ENCODE results near the gene SUSD1.

Gene SUSD1

GRCh38 chr9:112142420-112142819 is 32.7 kb downstream of the SUSD1 start:
- H3K9ac ChIP-seq (ENCODE audit: low read length): no peak overlapping the region
- no peak overlapping the region for H3K4me3 ChIP-seq (ENCODE audit: insufficient read depth, low read length, poor library complexity, severe bottlenecking)
- TF ChIP-seq, protein P1, sequence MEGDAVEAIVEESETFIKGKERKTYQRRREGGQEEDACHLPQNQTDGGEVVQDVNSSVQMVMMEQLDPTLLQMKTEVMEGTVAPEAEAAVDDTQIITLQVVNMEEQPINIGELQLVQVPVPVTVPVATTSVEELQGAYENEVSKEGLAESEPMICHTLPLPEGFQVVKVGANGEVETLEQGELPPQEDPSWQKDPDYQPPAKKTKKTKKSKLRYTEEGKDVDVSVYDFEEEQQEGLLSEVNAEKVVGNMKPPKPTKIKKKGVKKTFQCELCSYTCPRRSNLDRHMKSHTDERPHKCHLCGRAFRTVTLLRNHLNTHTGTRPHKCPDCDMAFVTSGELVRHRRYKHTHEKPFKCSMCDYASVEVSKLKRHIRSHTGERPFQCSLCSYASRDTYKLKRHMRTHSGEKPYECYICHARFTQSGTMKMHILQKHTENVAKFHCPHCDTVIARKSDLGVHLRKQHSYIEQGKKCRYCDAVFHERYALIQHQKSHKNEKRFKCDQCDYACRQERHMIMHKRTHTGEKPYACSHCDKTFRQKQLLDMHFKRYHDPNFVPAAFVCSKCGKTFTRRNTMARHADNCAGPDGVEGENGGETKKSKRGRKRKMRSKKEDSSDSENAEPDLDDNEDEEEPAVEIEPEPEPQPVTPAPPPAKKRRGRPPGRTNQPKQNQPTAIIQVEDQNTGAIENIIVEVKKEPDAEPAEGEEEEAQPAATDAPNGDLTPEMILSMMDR (IDR thresholded peaks at IDR 0.05; ENCODE audit: insufficient read depth, low read length, poor library complexity, severe bottlenecking): no peak
- no peak for TF ChIP-seq EZH2phosphoT487 (conservative IDR thresholded peaks at IDR 0.05; ENCODE audit: low read length)
- no peaks in the 10 kb centered on the region for H4K20me1 ChIP-seq (ENCODE audit: low read depth, low read length)
- no peak overlapping the region for H2AFZ ChIP-seq (ENCODE audit: low read depth, low read length, severe bottlenecking)
- H3K9me2 ChIP-seq (replicated peaks; ENCODE audit: insufficient read depth, low read length): no peaks in the 10 kb centered on the region
- no peaks in the 10 kb centered on the region for H3K36me3 ChIP-seq (ENCODE audit: low read length)
- no peaks in the 10 kb centered on the region for H3K27me3 ChIP-seq (ENCODE audit: low read length)
- H3K4me2 ChIP-seq (ENCODE audit: low read depth, low read length, poor library complexity, severe bottlenecking): no peak overlapping the region
- no peaks in the 10 kb centered on the region for H3F3A ChIP-seq (ENCODE audit: insufficient read depth)
- no peaks in the 10 kb centered on the region for H3K79me2 ChIP-seq (ENCODE audit: insufficient read depth, low read length)
- H3K9me3 ChIP-seq (ENCODE audit: insufficient read depth, low read length): no peaks in the 10 kb centered on the region
- H3K27ac ChIP-seq (ENCODE audit: low read depth, low read length): no peak overlapping the region

DNA sequence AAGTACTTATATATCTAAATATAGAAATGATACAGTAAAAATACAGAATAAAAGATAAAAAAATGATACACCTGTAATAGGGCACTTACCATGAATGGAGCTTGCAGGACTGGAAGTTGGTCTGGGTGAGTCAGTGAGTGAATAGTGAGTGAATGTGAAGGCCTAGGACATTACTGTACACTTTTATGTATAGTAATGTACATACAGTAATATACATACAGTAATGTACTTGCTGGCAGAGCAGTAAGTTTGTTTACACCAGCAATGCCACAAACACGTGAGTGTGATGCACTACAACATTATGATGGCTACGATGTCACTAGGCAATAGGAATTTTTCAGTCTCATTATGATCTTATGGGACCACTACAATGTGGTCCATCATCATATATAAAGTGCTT is 34.2 kb downstream of the SUSD1 start:
- Histone ChIP-seq H3K4me3 (ENCODE audit: insufficient read depth, low read length, poor library complexity, severe bottlenecking) (no peak overlapping the region), H3F3A (ENCODE audit: insufficient read depth) (no peaks in the 10 kb centered on the region), H3K9ac (ENCODE audit: low read length) (no peak overlapping the region), H3K27me3 (ENCODE audit: low read length) (no peaks in the 10 kb centered on the region), H4K20me1 (ENCODE audit: low read depth, low read length) (no peaks in the 10 kb centered on the region), H3K9me3 (ENCODE audit: insufficient read depth, low read length) (no peaks in the 10 kb centered on the region), H2AFZ (ENCODE audit: low read depth, low read length, severe bottlenecking) (no peak overlapping the region), H3K79me2 (ENCODE audit: insufficient read depth, low read length) (no peaks in the 10 kb centered on the region), H3K36me3 (ENCODE audit: low read length) (no peaks in the 10 kb centered on the region), H3K27ac (ENCODE audit: low read depth, low read length) (no peak overlapping the region), H3K9me2 (replicated peaks; ENCODE audit: insufficient read depth, low read length) (no peaks in the 10 kb centered on the region), H3K4me2 (ENCODE audit: low read depth, low read length, poor library complexity, severe bottlenecking) (no peak overlapping the region)
- TF ChIP-seq, protein P1 (IDR thresholded peaks at IDR 0.05; ENCODE audit: insufficient read depth, low read length, poor library complexity, severe bottlenecking): no peak
- no peak for TF ChIP-seq EZH2phosphoT487 (conservative IDR thresholded peaks at IDR 0.05; ENCODE audit: low read length)

DNA sequence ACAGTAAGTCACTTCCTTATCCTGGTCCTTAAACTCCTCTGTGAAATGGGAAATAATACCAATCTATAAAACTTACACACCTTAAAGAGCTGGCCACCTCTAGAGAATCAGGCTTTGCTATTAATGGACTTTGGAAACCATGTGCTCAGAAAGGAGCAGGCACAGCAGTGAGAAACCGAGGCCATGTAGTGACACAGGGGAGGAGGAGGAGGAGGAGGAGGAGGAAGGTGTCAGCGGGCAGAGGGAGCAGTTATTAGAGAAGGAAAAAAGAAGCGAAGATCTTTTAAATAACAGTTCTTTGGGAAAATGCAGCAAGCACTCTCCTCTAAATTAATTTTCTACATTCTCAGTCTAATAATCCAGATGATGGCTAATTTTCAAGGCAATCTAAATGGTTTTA is 38.0 kb downstream of the SUSD1 start:
- TF ChIP-seq EZH2phosphoT487 (conservative IDR thresholded peaks at IDR 0.05; ENCODE audit: low read length): no peak
- TF ChIP-seq, protein P1 (IDR thresholded peaks at IDR 0.05; ENCODE audit: insufficient read depth, low read length, poor library complexity, severe bottlenecking): no peak
- H3K9me3 ChIP-seq (ENCODE audit: insufficient read depth, low read length): no peaks in the 10 kb centered on the region
- H3K79me2 ChIP-seq (ENCODE audit: insufficient read depth, low read length): no peaks in the 10 kb centered on the region
- H3F3A ChIP-seq (ENCODE audit: insufficient read depth): 0 out of 2 replicates have a peak, but pooled peaks cover 6% of the 10 kb centered on the region
- H3K27me3 ChIP-seq (ENCODE audit: low read length): no peaks in the 10 kb centered on the region
- no peaks in the 10 kb centered on the region for H4K20me1 ChIP-seq (ENCODE audit: low read depth, low read length)
- H2AFZ ChIP-seq (ENCODE audit: low read depth, low read length, severe bottlenecking): no peak overlapping the region
- H3K27ac ChIP-seq (ENCODE audit: low read depth, low read length): no peak overlapping the region
- no peak overlapping the region for H3K4me3 ChIP-seq (ENCODE audit: insufficient read depth, low read length, poor library complexity, severe bottlenecking)
- H3K9ac ChIP-seq (ENCODE audit: low read length): no peak overlapping the region
- H3K36me3 ChIP-seq (ENCODE audit: low read length): no peaks in the 10 kb centered on the region
- no peaks in the 10 kb centered on the region for H3K9me2 ChIP-seq (replicated peaks; ENCODE audit: insufficient read depth, low read length)
- no peak overlapping the region for H3K4me2 ChIP-seq (ENCODE audit: low read depth, low read length, poor library complexity, severe bottlenecking)

Data from SU-DHL-6 (cell line).